Iris pigment epithelial cell (primary cell): ENCODE measurements around the gene YWHAE.
"Not testable (repeated sequence)": the region's sequence is repeated elsewhere in the genome, so short reads cannot be mapped to it uniquely, and the experiment has no call there.

Experiments used
- DNase-seq: peaks from one replicate; pipeline ENCODE4 v3.0.0-alpha.2; 2011; ENCODE audit warnings: low read depth

YWHAE gene

GRCh38 chr17:1412185-1413110 lies 12.4 kb upstream of the YWHAE start:
- DNase-seq = peak; percentile 33

- DNase-seq = no peak
Observed at GRCh38 chr17:1402262-1402586, 2.2 kb upstream of the YWHAE start.

- peak; percentile 52 for DNase-seq
Observed at GRCh38 chr17:1398931-1399678, 917 bp downstream of the YWHAE start.

GRCh38 chr17:1398028-1398427 lies 2.0 kb downstream of the YWHAE start:
- DNase-seq = no peak

- DNase-seq = not testable (repeated sequence)
Observed at GRCh38 chr17:1395876-1396665, 4.0 kb downstream of the YWHAE start.

GRCh38 chr17:1391577-1391976 lies 8.4 kb downstream of the YWHAE start:
- DNase-seq = no peak

GRCh38 chr17:1390432-1391367 lies 9.3 kb downstream of the YWHAE start:
- DNase-seq = peak; percentile 82

GRCh38 chr17:1387490-1388227 lies 12.4 kb downstream of the YWHAE start:
- not testable (repeated sequence) for DNase-seq

- DNase-seq = not testable (repeated sequence)
Observed at GRCh38 chr17:1386675-1387190, 13.3 kb downstream of the YWHAE start.

- DNase-seq = no peak
Observed at GRCh38 chr17:1386265-1386664, 13.8 kb downstream of the YWHAE start.

GRCh38 chr17:1385861-1386260 lies 14.2 kb downstream of the YWHAE start:
- DNase-seq = no peak

GRCh38 chr17:1384905-1385435 lies 15.1 kb downstream of the YWHAE start:
- no peak for DNase-seq

GRCh38 chr17:1379930-1380313 lies 20.1 kb downstream of the YWHAE start:
- DNase-seq = no peak

- no peak for DNase-seq
Observed at GRCh38 chr17:1379208-1379929, 20.7 kb downstream of the YWHAE start.

GRCh38 chr17:1378476-1378860 lies 21.6 kb downstream of the YWHAE start:
- DNase-seq = not testable (repeated sequence)

- no peak for DNase-seq
Observed at GRCh38 chr17:1377334-1377733, 22.7 kb downstream of the YWHAE start.

GRCh38 chr17:1376061-1376460 lies 24.0 kb downstream of the YWHAE start:
- no peak for DNase-seq

GRCh38 chr17:1375615-1376014 lies 24.4 kb downstream of the YWHAE start:
- no peak for DNase-seq

GRCh38 chr17:1374431-1375177 lies 25.4 kb downstream of the YWHAE start:
- DNase-seq = no peak
